ENCODE data around the gene SLC5A9. TPM values are rescaled to one million over a fixed set of nuclear protein-coding genes. Genes with fewer than 3 reads are reported as not detected.

SLC5A9 gene
- total and polyA plus RNA-seq, 2 experiments from 2014 or later: 0.10 TPM

DNA sequence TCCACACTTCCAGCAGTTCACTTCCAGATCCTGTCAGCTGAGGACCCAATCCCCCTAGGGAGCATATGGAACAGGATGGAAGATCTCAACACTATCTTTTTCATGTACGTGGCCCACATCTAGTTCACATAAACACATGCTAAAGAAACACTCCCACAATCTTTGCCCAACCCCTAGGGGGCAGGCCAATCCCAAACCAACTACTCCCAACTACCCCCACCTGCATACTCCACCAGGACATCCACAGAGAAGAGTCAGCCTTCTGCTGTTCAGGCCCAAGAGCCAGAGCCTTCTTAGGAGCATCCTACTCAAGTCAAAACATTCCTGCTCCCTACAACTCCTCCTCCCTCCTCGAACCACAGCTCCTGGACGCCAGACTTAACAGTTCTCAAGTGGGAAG is 5.6 kb upstream of the SLC5A9 start:
- Histone ChIP-seq H3K9me2 (ENCODE audit: insufficient read depth) (peaks cover 14% of the 10 kb centered on the region), H3K79me2 (replicated peaks; ENCODE audit: insufficient read depth) (no peaks in the 10 kb centered on the region), H3K4me2 (no peak overlapping the region), H3K27me3 (ENCODE audit: insufficient read depth) (no peaks in the 10 kb centered on the region), H3K27ac (ENCODE audit: low read depth) (no peak overlapping the region), H4K20me1 (replicated peaks; ENCODE audit: insufficient read depth) (no peaks in the 10 kb centered on the region), H3K4me3 (no peak overlapping the region), H3F3A (replicated peaks; ENCODE audit: low read depth) (no peaks in the 10 kb centered on the region), H2AFZ (no peak overlapping the region), H3K4me1 (ENCODE audit: insufficient read depth) (peaks cover 4% of the 10 kb centered on the region; the same call in 1 of the 2 replicates), H3K36me3 (ENCODE audit: insufficient read depth) (no peaks in the 10 kb centered on the region)
- Mint-ChIP-seq H3K27me3 (ENCODE audit: insufficient read depth, low read depth, poor library complexity) (peaks cover 6% of the 10 kb centered on the region), H3K9me3 (peaks cover 15% of the 10 kb centered on the region), H3K27ac (no peak overlapping the region), H3K4me3 (no peak overlapping the region), H3K4me1 (peaks cover 21% of the 10 kb centered on the region), H3K36me3 (ENCODE audit: low read depth) (peaks cover 16% of the 10 kb centered on the region)
- 0 out of 3 replicates have a peak, but pooled peaks have one; percentile 25 for ATAC-seq
- no peak for DNase-seq (ENCODE audit: low spot score)
- TF ChIP-seq CREB1 (CRISPR knock-in tag; IDR thresholded peaks at IDR 0.05; ENCODE audit: low read depth): no peak
- TF ChIP-seq STAT1 (IDR thresholded peaks at IDR 0.05; ENCODE audit: unreplicated experiment): no peak
- TF ChIP-seq NANOG (IDR thresholded peaks at IDR 0.05; ENCODE audit: borderline replicate concordance): no peak
- TF ChIP-seq JUNB (IDR thresholded peaks at IDR 0.05; ENCODE audit: unreplicated experiment): no peak
- no peak for TF ChIP-seq ZNF331 (CRISPR knock-in tag; IDR thresholded peaks at IDR 0.05; ENCODE audit: low read depth)
- TF ChIP-seq ZNF114 (CRISPR knock-in tag; IDR thresholded peaks at IDR 0.05): no peak
- no peak for TF ChIP-seq POLR2AphosphoS5 (IDR thresholded peaks at IDR 0.05; ENCODE audit: low read depth)
- TF ChIP-seq EZH2 (IDR thresholded peaks at IDR 0.05; ENCODE audit: low read depth, unreplicated experiment): no peak
- TF ChIP-seq, protein P1, sequence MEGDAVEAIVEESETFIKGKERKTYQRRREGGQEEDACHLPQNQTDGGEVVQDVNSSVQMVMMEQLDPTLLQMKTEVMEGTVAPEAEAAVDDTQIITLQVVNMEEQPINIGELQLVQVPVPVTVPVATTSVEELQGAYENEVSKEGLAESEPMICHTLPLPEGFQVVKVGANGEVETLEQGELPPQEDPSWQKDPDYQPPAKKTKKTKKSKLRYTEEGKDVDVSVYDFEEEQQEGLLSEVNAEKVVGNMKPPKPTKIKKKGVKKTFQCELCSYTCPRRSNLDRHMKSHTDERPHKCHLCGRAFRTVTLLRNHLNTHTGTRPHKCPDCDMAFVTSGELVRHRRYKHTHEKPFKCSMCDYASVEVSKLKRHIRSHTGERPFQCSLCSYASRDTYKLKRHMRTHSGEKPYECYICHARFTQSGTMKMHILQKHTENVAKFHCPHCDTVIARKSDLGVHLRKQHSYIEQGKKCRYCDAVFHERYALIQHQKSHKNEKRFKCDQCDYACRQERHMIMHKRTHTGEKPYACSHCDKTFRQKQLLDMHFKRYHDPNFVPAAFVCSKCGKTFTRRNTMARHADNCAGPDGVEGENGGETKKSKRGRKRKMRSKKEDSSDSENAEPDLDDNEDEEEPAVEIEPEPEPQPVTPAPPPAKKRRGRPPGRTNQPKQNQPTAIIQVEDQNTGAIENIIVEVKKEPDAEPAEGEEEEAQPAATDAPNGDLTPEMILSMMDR (conservative IDR thresholded peaks at IDR 0.05; ENCODE audit: low read depth in 2 of 2): peak; percentile 45 to 48

GRCh38 chr1:48217856-48218255 is 4.7 kb upstream of the SLC5A9 start:
- Histone ChIP-seq H3K27ac (ENCODE audit: low read depth) (no peak overlapping the region), H3K9me2 (ENCODE audit: insufficient read depth) (peaks cover 14% of the 10 kb centered on the region), H3K4me2 (no peak overlapping the region), H3K4me1 (ENCODE audit: insufficient read depth) (peaks cover 4% of the 10 kb centered on the region; the same call in 1 of the 2 replicates), H3K4me3 (no peak overlapping the region), H3K79me2 (replicated peaks; ENCODE audit: insufficient read depth) (no peaks in the 10 kb centered on the region), H2AFZ (no peak overlapping the region), H3K36me3 (ENCODE audit: insufficient read depth) (no peaks in the 10 kb centered on the region), H3F3A (replicated peaks; ENCODE audit: low read depth) (no peaks in the 10 kb centered on the region), H4K20me1 (replicated peaks; ENCODE audit: insufficient read depth) (no peaks in the 10 kb centered on the region), H3K27me3 (ENCODE audit: insufficient read depth) (no peaks in the 10 kb centered on the region)
- Mint-ChIP-seq H3K27me3 (ENCODE audit: insufficient read depth, low read depth, poor library complexity) (peaks cover 6% of the 10 kb centered on the region), H3K9me3 (peaks cover 15% of the 10 kb centered on the region), H3K4me1 (peaks cover 17% of the 10 kb centered on the region), H3K4me3 (no peak overlapping the region), H3K36me3 (ENCODE audit: low read depth) (peaks cover 14% of the 10 kb centered on the region), H3K27ac (no peak overlapping the region)
- ATAC-seq (no peak), DNase-seq (ENCODE audit: low spot score) (no peak)
- TF ChIP-seq EZH2phosphoT487 (IDR thresholded peaks at IDR 0.05; ENCODE audit: unreplicated experiment) (no peak), REST (IDR thresholded peaks at IDR 0.05; ENCODE audit: unreplicated experiment) (no peak), ZNF331 (CRISPR knock-in tag; IDR thresholded peaks at IDR 0.05; ENCODE audit: low read depth) (no peak), EZH2 (IDR thresholded peaks at IDR 0.05; ENCODE audit: low read depth, unreplicated experiment) (no peak), ZNF114 (CRISPR knock-in tag; IDR thresholded peaks at IDR 0.05) (no peak), CREB1 (CRISPR knock-in tag; IDR thresholded peaks at IDR 0.05; ENCODE audit: low read depth) (no peak), STAT1 (IDR thresholded peaks at IDR 0.05; ENCODE audit: unreplicated experiment) (no peak), NANOG (IDR thresholded peaks at IDR 0.05; ENCODE audit: borderline replicate concordance) (no peak), POLR2AphosphoS5 (IDR thresholded peaks at IDR 0.05; ENCODE audit: low read depth) (no peak)
- TF ChIP-seq, protein P1 (conservative IDR thresholded peaks at IDR 0.05; ENCODE audit: low read depth in 2 of 2): no peak
- TF ChIP-seq, protein P2, sequence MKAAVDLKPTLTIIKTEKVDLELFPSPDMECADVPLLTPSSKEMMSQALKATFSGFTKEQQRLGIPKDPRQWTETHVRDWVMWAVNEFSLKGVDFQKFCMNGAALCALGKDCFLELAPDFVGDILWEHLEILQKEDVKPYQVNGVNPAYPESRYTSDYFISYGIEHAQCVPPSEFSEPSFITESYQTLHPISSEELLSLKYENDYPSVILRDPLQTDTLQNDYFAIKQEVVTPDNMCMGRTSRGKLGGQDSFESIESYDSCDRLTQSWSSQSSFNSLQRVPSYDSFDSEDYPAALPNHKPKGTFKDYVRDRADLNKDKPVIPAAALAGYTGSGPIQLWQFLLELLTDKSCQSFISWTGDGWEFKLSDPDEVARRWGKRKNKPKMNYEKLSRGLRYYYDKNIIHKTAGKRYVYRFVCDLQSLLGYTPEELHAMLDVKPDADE (IDR thresholded peaks at IDR 0.05): no peak

Measured in GM23338 (cell line).